Activated CD4-positive, alpha-beta T cell treated with anti-CD3 and anti-CD28 coated beads, Interleukin-2, amount 50 U/mL, for 48 hours (primary cell): ENCODE results near the gene CHST8.

ENCODE experiments used
- DNase-seq, 2 experiments: peaks; one replicate each; pipeline ENCODE4 v3.0.0-alpha.2; 2020

CHST8 gene

GRCh38 chr19:33799476-33799875 lies 177.7 kb downstream of the CHST8 start:
- no peak for DNase-seq

- DNase-seq = no peak
Measured at GRCh38 chr19:33800012-33800680, 178.4 kb downstream of the CHST8 start.

GRCh38 chr19:33801411-33801810 lies 179.7 kb downstream of the CHST8 start:
- no peak for DNase-seq

DNA sequence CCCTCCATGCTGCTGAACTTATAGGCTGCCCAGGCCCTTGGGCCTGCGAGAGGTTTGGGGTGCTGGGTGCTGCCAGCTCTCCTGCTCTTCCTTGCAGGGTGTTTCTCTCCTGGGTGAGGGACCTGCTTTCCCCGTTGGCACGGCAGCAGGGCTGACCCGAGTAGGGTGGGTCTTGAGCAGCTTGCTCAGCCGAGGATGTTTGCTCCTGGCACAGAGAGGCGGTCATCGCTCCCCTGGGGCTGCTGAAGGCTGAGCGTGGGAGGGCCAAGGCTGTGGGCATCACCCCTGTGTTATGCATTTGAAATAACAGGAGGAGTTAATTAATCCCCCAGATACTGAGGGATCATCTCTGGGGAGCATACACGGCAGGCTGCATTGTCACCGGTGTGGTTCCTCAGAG lies 180.2 kb downstream of the CHST8 start:
- DNase-seq = no peak

DNA sequence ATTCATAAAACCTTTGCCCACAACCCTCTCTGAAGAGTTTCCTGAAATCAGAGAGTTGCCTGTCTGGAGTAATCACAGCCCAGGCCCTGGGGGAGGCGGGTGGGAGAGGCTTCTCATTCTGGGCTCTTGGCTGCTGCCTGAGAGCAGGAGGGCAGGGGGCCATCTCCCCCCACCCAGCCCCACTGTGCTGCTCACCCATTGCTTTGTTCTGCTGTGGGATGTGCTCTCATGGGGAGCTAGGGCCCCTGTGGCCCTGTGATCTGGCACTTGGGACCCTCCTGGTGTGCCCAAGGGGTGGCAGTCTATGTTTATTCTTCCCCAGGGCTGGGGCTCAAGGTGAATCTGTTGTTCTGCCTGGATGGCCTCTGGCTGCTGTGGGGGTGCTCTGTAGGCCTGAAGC lies 181.0 kb downstream of the CHST8 start:
- DNase-seq = no peak

DNA sequence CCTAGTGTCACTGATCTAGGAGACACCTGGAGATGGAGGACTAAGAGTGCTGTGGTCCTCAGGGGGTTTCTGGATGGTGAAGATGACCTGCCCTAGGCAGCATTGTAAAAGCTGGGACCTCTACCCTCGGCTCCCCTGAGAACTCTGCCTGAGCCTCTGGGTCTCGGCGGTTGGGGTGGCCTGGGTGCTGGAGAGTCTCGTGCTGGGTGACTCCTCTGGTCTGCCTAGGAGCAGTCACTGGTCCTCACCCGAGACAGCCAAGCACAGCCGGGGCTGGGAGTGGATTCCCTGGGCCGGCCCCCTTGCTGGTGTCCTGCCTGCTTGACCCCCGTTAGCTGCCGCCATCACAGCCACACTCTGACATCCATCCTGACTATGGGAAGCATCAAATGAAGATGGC lies 181.6 kb downstream of the CHST8 start:
- no peak for DNase-seq

- DNase-seq = no peak
Measured at GRCh38 chr19:33804021-33804799, 182.5 kb downstream of the CHST8 start.

GRCh38 chr19:33805313-33805712 lies 183.6 kb downstream of the CHST8 start:
- no peak for DNase-seq

GRCh38 chr19:33805840-33806433 lies 184.2 kb downstream of the CHST8 start:
- no peak for DNase-seq

DNA sequence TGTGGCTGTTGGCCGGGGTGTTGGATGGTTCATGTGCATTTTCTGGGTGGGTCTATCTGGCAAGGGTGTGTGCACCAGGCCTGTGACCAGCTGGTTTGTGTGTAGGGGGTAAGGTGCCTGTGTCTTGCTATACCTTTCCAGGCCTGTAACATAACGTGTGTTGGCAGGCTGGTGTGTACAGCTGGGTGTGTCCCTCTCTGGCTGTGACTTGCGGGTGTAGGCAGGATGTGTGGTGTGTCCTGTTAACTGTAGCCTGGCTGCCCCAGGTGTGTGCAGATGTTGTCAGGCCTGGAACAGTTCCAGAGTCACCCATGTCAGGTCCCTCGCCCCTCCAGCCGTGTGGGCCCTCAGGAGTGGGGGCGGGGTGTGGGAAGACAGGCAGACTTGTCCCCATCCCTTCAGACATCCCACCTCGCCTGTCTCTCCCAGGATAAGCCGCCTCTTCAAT lies 184.7 kb downstream of the CHST8 start:
- no peak for DNase-seq

- no peak for DNase-seq
Measured at GRCh38 chr19:33808399-33808798, 186.6 kb downstream of the CHST8 start.

DNA sequence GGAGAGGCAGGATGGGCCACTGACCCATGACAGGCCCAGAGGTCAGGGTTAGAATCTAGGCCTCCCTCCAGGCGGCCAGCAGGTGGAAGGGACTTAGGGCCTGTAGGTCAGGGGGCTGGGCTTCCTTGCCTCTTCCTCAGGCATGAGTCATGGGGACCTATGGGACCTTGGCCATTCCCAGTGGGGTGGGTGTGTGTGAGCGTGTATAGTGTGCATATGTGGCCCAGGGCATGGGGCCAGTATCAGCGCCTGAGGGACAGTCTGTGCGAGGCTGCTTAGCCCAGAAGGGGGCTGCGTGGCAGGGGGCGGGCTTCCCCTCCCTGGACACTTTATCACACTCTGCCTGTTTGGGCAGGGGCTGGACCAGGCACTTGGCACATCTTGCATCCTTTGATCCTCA lies 188.2 kb downstream of the CHST8 start:
- DNase-seq = no peak

- no peak for DNase-seq
Measured at GRCh38 chr19:33810821-33811220, 189.1 kb downstream of the CHST8 start.

DNA sequence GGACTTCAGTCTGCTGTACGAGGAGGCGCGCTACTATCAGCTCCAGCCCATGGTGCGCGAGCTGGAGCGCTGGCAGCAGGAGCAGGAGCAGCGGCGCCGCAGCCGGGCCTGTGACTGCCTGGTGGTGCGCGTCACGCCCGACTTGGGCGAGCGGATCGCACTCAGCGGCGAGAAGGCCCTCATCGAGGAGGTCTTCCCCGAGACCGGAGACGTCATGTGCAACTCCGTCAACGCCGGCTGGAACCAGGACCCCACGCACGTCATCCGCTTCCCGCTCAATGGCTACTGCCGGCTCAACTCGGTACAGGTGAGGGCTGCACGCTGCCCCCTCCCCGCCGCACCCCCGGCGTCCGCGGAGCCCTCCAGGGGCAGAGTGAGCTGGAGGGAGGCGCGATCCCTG lies 189.5 kb downstream of the CHST8 start:
- no peak for DNase-seq

DNA sequence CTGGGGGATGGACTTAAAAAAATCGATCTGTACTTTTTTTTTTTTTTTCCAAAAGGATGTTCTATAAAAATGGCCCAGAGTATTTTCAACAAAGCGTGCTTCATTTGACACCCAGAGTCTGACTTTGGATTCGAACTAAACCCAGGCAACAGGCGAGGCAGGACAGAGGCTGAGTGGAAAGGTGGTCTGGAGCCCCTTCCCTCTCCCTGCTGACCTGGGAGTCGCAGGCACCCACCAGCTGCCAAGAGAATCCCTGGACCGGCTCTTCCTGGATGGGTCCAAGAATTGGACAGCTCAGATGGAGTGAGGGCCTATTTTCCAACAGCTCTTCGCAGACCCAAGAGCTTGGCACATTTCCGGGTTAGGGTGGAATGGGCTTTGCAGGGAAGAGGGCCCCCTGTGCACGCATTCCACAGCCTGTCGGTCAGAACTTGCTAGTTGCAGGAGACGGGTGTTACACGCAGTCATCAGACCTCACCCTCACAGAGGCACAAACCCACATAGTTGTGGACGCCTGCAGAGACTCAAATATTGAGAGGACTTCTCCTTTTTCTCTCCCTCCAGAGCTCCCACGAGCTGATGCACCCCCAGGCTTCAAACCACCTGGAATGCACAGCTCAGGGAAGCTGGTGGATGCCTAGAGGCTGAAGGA lies 190.1 kb downstream of the CHST8 start:
- no peak for DNase-seq

DNA sequence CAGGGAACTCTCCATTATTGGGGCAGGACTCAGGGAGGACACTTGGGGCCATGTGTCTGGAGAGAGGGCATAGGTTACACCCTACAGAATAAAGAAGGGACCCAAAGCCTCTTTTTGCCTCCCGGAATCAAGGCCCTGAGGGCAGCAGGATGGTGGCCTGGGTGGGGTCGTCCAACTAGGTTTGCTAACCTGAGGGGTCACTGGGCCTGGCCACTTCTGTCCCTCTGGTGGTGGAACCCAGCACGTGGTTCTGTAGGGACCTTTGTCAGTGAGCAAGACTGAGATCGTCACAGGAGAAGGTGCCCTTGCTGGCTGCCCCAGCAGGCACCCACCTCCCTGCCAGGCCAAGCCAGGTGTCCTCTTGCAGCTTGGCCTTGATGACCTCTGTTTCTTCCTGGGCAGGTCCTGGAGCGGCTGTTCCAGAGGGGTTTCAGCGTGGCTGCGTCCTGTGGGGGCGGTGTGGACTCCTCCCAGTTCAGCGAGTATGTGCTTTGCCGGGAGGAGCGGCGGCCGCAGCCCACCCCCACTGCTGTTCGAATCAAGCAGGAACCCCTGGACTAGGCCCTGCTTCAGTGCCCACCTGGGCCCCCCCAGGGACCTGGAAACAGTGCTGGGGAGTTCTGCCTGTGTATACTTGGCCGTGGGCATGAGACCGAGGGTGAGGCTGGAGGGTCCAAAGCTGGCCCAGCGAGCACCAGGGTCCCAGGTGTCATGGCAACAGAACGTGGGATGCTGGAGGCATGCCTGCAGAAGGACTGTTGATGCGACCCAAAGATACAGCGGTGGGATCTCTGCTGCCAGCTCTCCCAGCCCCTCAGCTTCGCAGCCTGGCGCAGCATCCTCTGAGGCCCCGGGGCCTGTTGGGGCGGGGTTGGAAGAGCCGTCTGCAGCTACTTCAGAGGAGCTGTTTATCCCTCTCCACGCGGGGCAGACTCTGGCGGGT lies 190.9 kb downstream of the CHST8 start:
- no peak for DNase-seq

DNA sequence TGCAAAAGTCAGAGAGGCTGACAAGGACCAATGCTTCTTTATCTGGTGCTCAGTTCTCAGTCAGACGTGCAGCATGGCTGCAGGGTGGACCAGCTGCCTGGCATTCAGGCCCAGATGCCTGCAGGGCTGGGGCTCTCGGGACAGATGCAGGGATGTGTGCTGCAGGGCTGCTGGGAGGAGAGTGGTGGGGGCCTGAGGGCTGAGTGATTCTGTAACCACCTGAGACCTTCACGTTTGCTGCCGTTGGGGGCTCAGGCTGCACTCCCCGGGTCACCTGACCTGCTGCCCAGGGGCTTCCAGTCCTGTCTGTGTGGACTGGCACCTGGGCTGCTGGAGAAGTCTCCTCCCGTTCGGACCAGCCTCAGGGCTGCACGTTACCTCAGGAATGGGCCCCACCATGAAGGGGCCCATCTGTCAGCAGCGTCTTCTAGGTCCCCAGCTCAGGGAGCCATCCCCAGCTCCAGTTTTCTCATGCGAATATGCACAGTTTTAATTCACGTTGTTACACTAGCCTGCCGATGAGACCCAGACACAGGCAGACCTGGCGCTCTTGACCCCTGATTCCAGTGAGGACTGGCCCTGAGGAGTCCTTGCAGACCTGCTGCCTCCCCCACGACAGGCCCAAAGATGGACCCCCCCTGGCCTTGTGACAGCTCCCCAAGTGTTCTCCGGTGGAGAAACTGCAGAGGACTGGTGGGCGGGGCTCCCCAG lies 191.8 kb downstream of the CHST8 start:
- no peak for DNase-seq

DNA sequence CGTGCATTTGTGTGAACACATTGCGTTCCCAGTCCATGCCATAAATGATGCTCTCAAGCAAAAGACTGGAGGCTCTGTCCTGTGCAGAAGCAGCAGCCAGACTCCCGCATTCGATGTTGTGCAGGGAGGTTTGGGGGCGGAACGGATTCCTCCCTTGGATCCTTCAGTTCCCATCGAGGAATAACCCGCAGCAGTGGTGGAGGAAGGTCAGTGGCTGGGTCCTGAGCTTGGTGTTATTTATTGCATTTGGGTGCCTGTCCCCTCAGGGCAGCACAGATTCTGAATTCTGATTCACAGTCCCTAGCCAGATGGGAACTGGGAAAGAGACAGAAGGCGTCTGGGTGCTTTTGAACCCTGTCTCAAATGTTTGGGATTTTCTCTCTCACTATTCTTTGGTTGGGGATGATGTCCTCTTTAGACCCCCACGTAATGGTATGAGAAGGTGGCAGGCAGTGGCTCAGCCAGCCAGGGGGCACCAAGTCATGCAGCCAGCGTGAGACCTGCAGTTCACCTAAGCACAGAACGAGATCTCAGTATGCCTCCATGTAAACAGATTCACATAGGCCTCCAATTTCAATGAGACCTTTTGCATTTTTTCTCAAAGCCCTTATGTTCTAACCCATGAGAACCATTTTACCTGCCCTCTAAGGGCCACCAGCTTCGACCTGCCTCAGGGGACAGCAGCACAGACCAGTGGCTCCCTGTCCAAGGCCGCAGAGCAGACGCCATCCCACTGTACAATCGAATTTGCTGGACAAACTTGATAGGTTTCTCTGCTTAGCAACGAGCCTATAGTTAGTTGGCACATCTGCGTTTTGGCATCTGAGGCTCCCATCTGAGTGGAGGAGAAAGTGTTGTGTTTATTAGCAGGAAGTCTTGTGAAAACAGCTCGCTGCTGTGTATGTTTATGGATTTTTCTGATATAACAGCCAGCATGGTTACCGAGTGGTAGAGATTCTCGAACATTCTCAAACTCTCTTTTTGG lies 192.7 kb downstream of the CHST8 start:
- DNase-seq = no peak

DNA sequence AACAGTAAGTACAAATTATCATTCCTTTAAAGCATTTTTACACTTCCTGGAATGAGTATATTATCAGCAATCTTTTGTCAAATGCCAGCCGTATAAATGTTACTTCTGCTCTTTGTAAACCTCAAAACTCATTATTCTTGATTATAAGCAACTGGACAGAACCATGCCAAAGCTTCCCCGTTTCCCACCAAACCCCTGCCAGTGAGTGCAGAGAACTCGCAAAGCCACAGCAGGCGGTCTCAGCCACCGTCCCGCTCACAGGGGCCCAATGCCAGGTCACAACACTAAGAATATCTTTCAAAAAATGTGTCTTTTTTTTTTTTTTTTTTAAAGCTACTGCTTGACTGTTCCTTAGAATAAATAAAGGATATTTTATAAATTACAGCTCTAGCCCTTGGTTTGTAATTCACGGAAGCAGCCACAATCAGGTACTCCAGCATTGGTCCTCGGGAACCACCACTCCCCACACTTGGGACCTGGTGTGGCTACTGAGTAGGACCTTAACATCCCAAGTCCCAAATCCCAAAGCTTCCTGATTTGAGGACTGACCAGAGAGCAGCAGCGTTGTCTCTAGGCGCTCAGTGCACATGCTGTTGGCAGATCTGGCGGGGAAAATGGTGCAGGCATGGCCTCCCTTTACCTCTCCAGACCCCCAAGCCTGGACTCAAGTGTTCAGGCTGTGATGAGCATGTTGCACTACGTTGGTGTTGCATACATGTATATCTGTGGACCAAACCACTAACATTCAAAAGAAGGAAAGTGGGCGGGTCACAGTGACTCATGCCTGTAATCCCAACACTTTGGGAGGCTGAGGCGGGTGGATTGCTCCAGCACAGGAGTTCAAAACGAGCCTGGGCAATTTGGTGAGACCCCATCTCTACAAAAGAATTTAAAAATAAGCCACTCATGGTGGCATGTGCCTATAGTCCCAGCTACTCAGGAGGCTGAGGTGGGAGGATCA lies 193.9 kb downstream of the CHST8 start:
- no peak for DNase-seq
